Chondrocyte (in vitro differentiated cells): ENCODE measurements around the gene PTMA. TPM values are rescaled to one million over a fixed set of nuclear protein-coding genes. Genes with fewer than 3 reads are reported as not detected.
"Not testable (repeated sequence)": the region's sequence is repeated elsewhere in the genome, so short reads cannot be mapped to it uniquely, and the experiment has no call there.

Experiments
- DNase-seq: peaks from one replicate; pipeline ENCODE4 v3.0.0; 2021; ENCODE audit warnings: mixed read lengths, low spot score
- H3K27ac Mint-ChIP-seq: one replicate; pipeline ENCODE4 v1.8.0; 2021; ENCODE audit warnings: mild to moderate bottlenecking, moderate library complexity, mixed read lengths; ENCODE audit not compliant: unreplicated experiment
- H3K27me3 Mint-ChIP-seq: 2 replicates; pipeline ENCODE4 v1.8.0; 2021; ENCODE audit warnings: low read depth, mixed read lengths
- H3K36me3 Mint-ChIP-seq: 2 replicates; pipeline ENCODE4 v1.8.0; 2021; ENCODE audit warnings: low read depth, mixed read lengths
- H3K4me1 Mint-ChIP-seq: 2 replicates; pipeline ENCODE4 v1.8.0; 2021; ENCODE audit warnings: low read depth, mild to moderate bottlenecking, mixed read lengths
- H3K4me3 Mint-ChIP-seq: one replicate; pipeline ENCODE4 v1.8.0; 2021; ENCODE audit warnings: mild to moderate bottlenecking, moderate library complexity, mixed read lengths; ENCODE audit not compliant: unreplicated experiment
- H3K9me3 Mint-ChIP-seq: 2 replicates; pipeline ENCODE4 v1.8.0; 2021; ENCODE audit warnings: low read depth, mixed read lengths
- total RNA-seq: library from RNA; stranded (reverse); gene quantifications from 3 replicates; pipeline ENCODE4 v1.2.1, GENCODE V29; 2021
- TF ChIP-seq, protein P1 (sequence below): fragments of 200-600 bp; sonication (generic); IDR thresholded peaks from 2 replicates; pipeline ENCODE4 v1.5.0; 2021; ENCODE audit warnings: antibody characterized with exemption, mild to moderate bottlenecking, moderate library complexity

The PTMA gene
- total RNA-seq, 1 donor from 2014 or later = 391 TPM

DNA sequence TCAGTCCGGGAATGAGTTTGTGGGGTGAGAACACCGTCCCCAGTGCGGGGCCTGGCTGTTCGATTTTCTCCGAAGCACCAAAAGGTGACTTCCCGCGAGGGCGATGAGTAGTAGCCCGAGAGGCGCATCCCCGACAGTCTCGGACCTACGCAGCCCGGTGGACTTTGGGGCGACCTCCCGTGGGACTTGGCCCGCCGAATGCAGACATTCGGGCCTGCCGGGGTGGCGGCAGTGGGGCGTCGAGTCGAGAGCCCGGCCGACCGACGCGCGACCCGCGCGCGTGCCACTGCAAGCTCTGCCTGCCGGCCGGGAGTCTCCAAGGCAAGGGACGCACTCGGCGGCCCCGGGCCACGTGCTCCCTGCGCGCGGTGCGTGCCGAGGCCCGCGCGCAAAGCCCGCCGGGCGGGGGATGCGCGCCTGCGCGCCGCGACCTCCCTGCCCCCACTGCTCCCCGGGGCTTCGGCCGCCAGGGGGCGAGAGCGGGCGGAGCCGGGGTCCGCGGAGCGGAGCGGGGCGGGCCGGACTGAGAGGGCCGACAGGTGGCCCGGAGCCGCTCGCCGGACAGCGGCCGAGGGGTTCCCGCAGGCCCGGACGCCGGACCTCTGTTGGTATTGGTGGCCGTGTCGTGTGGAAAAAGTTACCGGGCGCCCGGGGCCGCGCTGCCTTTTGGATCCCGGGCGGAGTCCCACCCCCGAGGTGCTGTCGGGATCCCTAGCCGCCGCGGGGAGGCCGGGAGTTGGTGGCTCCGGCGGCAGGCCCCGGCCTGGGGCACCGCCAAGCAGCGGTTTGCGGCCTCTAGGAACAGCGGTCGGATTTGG, 1.9 kb downstream of the PTMA start:
- DNase-seq = no peak
- Mint-ChIP-seq H3K36me3 (peaks cover 14% of the 10 kb centered on the region), H3K27me3 (no peaks in the 10 kb centered on the region), H3K4me3 (peak overlapping the region; percentile 86), H3K4me1 (peaks cover 35% of the 10 kb centered on the region), H3K9me3 (no peaks in the 10 kb centered on the region), H3K27ac (peak overlapping the region; percentile 95)
- TF ChIP-seq, protein P1, sequence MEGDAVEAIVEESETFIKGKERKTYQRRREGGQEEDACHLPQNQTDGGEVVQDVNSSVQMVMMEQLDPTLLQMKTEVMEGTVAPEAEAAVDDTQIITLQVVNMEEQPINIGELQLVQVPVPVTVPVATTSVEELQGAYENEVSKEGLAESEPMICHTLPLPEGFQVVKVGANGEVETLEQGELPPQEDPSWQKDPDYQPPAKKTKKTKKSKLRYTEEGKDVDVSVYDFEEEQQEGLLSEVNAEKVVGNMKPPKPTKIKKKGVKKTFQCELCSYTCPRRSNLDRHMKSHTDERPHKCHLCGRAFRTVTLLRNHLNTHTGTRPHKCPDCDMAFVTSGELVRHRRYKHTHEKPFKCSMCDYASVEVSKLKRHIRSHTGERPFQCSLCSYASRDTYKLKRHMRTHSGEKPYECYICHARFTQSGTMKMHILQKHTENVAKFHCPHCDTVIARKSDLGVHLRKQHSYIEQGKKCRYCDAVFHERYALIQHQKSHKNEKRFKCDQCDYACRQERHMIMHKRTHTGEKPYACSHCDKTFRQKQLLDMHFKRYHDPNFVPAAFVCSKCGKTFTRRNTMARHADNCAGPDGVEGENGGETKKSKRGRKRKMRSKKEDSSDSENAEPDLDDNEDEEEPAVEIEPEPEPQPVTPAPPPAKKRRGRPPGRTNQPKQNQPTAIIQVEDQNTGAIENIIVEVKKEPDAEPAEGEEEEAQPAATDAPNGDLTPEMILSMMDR = peak; percentile 80

DNA sequence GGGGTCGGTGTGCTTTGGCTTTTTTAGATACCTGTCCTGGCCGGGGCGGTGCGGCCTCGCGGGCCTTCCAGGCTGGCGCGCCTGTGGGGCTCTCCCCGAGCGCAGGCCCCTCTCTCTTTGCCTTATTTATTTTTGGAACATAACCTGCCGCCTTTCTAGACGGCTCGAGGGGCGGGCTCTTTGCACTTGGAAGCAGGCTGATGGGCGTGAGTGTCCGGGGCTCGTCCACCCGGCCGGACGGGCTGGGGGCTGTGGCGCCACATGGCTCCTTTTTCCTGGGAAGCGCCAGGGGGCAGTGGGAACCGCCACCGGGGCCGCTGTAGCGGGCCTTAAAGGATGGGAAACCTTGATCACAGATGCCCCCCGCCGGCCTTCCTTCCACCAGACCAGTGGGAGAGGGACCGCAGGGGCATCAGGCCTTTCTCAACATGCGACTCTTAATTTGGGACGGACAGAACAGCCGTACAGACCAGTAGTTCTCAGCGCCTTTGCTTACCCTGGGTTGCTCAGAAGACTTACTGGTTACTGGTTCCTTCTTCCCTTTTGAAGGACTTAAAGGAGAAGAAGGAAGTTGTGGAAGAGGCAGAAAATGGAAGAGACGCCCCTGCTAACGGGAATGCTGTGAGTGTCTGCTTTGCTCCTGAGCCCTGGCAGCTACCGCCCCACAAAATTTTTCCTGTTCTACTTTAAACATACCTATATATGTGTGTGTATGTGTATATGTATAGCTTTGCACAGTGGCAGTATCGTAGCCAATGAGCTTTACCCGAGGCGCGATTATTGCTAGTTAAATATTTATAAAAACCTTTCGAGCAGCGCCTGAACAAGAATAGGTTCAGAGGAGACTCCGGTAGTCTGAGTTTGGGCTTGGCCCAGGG, 2.7 kb downstream of the PTMA start:
- H3K9me3 Mint-ChIP-seq = no peaks in the 10 kb centered on the region
- no peak for DNase-seq
- peak overlapping the region; percentile 86 for H3K4me3 Mint-ChIP-seq
- peak overlapping the region; percentile 87 for H3K27ac Mint-ChIP-seq
- no peaks in the 10 kb centered on the region for H3K27me3 Mint-ChIP-seq
- TF ChIP-seq, protein P1 = peak; percentile 4
- H3K4me1 Mint-ChIP-seq = peaks cover 37% of the 10 kb centered on the region
- peaks cover 14% of the 10 kb centered on the region for H3K36me3 Mint-ChIP-seq

GRCh38 chr2:231711677-231712450, 3.5 kb downstream of the PTMA start:
- TF ChIP-seq, protein P1 = no peak
- Mint-ChIP-seq H3K4me1 (peaks cover 42% of the 10 kb centered on the region), H3K4me3 (peak overlapping the region; percentile 86), H3K9me3 (no peaks in the 10 kb centered on the region), H3K36me3 (peaks cover 14% of the 10 kb centered on the region), H3K27me3 (no peaks in the 10 kb centered on the region), H3K27ac (peak overlapping the region; percentile 87)
- DNase-seq = no peak

GRCh38 chr2:231712451-231713021, 4.2 kb downstream of the PTMA start:
- not testable (repeated sequence) for DNase-seq, H3K27me3 Mint-ChIP-seq, H3K9me3 Mint-ChIP-seq
- peak overlapping the region; percentile 87 for H3K27ac Mint-ChIP-seq
- H3K36me3 Mint-ChIP-seq = peaks cover 14% of the 10 kb centered on the region
- H3K4me3 Mint-ChIP-seq = peak overlapping the region; percentile 86
- peaks cover 48% of the 10 kb centered on the region for H3K4me1 Mint-ChIP-seq

DNA sequence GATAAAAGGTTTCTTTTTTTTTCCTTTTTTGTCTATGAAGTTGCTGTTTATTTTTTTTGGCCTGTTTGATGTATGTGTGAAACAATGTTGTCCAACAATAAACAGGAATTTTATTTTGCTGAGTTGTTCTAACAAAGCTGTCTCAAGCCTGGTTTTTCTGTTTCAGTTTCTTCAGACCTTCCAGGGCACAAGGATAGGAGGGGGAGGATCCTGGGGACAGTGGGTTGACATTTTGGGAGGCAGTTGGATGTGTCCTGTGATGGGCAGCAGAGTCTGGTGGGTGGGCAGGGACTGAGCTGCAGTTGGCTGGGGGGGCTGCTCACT, 5.0 kb downstream of the PTMA start:
- DNase-seq, H3K27me3 Mint-ChIP-seq, H3K9me3 Mint-ChIP-seq, H3K4me3 Mint-ChIP-seq: not testable (repeated sequence)
- H3K36me3 Mint-ChIP-seq = peaks cover 14% of the 10 kb centered on the region
- peaks cover 48% of the 10 kb centered on the region for H3K4me1 Mint-ChIP-seq
- H3K27ac Mint-ChIP-seq = peak overlapping the region; percentile 77
